Measurements from ENCODE around the gene URI1. TPM values are rescaled to one million over a fixed set of nuclear protein-coding genes. Genes with fewer than 3 reads are reported as not detected.

Gene URI1
- total RNA-seq, 2 donors from 2014 or later = 49.6 to 59.7 TPM

- Mint-ChIP-seq H3K36me3 (ENCODE audit: low read depth) (no peaks in the 10 kb centered on the region), H3K9me3 (peaks cover 6% of the 10 kb centered on the region), H3K27ac (no peak overlapping the region), H3K27me3 (ENCODE audit: insufficient read depth) (peaks cover 25% of the 10 kb centered on the region), H3K4me1 (peaks cover 7% of the 10 kb centered on the region), H3K4me3 (peak overlapping the region; percentile 88)
- Histone ChIP-seq H3K9me3 (ENCODE audit: control insufficient read depth, low read length) (no peaks in the 10 kb centered on the region), H3K27me3 (ENCODE audit: control insufficient read depth, insufficient read depth, low read length, poor library complexity, severe bottlenecking) (peaks cover 14% of the 10 kb centered on the region), H3K4me1 (ENCODE audit: control insufficient read depth, insufficient read depth, low read length) (no peaks in the 10 kb centered on the region), H3K27ac (ENCODE audit: low read depth, low read length) (no peak overlapping the region), H3K4me3 (ENCODE audit: low read length) (peak overlapping the region; percentile 84), H3K36me3 (ENCODE audit: control insufficient read depth, insufficient read depth, low read length) (no peaks in the 10 kb centered on the region), H3K9ac (ENCODE audit: extremely low read depth, low read length, poor library complexity, severe bottlenecking) (no peak overlapping the region)
- no peak for DNase-seq
- TF ChIP-seq CTCF (conservative IDR thresholded peaks at IDR 0.05) = no peak
- 92 to 97% methylated on average over 8 to 9 of the region's 9 CpGs for WGBS, 2 experiments (ENCODE audit: insufficient coverage in 1 of 2, insufficient read length in 1 of 2)
These were observed 961 bp upstream of the URI1 start for GRCh38 chr19:29940971-29941585.

GRCh38 chr19:29942404-29943261 is 594 bp downstream of the URI1 start:
- peak overlapping the region; percentile 73 for H3K9ac ChIP-seq (ENCODE audit: extremely low read depth, low read length, poor library complexity, severe bottlenecking)
- no peaks in the 10 kb centered on the region for H3K36me3 ChIP-seq (ENCODE audit: control insufficient read depth, insufficient read depth, low read length)
- H3K4me1 ChIP-seq (ENCODE audit: control insufficient read depth, insufficient read depth, low read length) = no peaks in the 10 kb centered on the region
- H3K36me3 Mint-ChIP-seq (ENCODE audit: low read depth) = peaks cover 1% of the 10 kb centered on the region
- peak overlapping the region; percentile 78 for H3K27ac ChIP-seq (ENCODE audit: low read depth, low read length)
- H3K27me3 ChIP-seq (ENCODE audit: control insufficient read depth, insufficient read depth, low read length, poor library complexity, severe bottlenecking) = peaks cover 14% of the 10 kb centered on the region
- H3K27me3 Mint-ChIP-seq (ENCODE audit: insufficient read depth) = peaks cover 25% of the 10 kb centered on the region
- peak; percentile 85 for DNase-seq
- WGBS, 2 experiments (ENCODE audit: insufficient coverage in 1 of 2, insufficient read length in 1 of 2) = 0 to 3% methylated on average over 19 to 79 of the region's 79 CpGs
- no peaks in the 10 kb centered on the region for H3K9me3 Mint-ChIP-seq
- H3K4me3 ChIP-seq (ENCODE audit: low read length) = peak overlapping the region; percentile 96
- peak overlapping the region; percentile 96 for H3K27ac Mint-ChIP-seq
- H3K9me3 ChIP-seq (ENCODE audit: control insufficient read depth, low read length) = no peaks in the 10 kb centered on the region
- H3K4me1 Mint-ChIP-seq = peaks cover 7% of the 10 kb centered on the region
- no peak for TF ChIP-seq CTCF (conservative IDR thresholded peaks at IDR 0.05)
- H3K4me3 Mint-ChIP-seq = peak overlapping the region; percentile 88

DNA sequence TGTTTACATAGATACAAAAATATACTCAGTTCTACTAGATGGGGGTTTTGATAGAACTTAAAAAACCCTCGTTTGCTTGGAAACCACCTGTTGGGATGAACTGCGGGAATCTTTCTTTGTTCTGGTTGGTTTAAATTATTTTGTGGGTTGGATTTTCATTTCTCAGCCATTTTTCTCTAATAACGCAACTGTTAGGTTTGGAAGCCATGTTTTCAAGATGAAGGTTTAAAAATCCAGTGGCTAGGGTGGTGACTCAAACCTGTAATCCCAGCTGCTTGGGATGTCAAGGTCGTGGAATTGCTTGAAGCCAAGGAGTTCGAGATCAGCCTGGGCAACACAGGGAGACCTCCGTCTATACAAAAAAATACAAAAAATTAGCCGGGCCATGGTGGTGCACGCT is 1.6 kb downstream of the URI1 start:
- H3K27ac ChIP-seq (ENCODE audit: low read depth, low read length) = no peak overlapping the region
- Mint-ChIP-seq H3K36me3 (ENCODE audit: low read depth) (peaks cover 10% of the 10 kb centered on the region), H3K4me1 (peaks cover 7% of the 10 kb centered on the region), H3K9me3 (peaks cover 10% of the 10 kb centered on the region), H3K4me3 (peak overlapping the region; percentile 88), H3K27me3 (ENCODE audit: insufficient read depth) (peaks cover 20% of the 10 kb centered on the region), H3K27ac (no peak overlapping the region)
- no peaks in the 10 kb centered on the region for H3K36me3 ChIP-seq (ENCODE audit: control insufficient read depth, insufficient read depth, low read length)
- DNase-seq = no peak
- no peak overlapping the region for H3K9ac ChIP-seq (ENCODE audit: extremely low read depth, low read length, poor library complexity, severe bottlenecking)
- no peaks in the 10 kb centered on the region for H3K4me1 ChIP-seq (ENCODE audit: control insufficient read depth, insufficient read depth, low read length)
- peaks cover 14% of the 10 kb centered on the region for H3K27me3 ChIP-seq (ENCODE audit: control insufficient read depth, insufficient read depth, low read length, poor library complexity, severe bottlenecking)
- 92% methylated on average over 5 to 8 of the region's 8 CpGs for WGBS, 2 experiments (ENCODE audit: insufficient coverage in 1 of 2, insufficient read length in 1 of 2)
- H3K4me3 ChIP-seq (ENCODE audit: low read length) = peak overlapping the region; percentile 96
- H3K9me3 ChIP-seq (ENCODE audit: control insufficient read depth, low read length) = no peaks in the 10 kb centered on the region
- no peak for TF ChIP-seq CTCF (conservative IDR thresholded peaks at IDR 0.05)

Data from endodermal cell (in vitro differentiated cells).